Medulla oblongata (tissue), 1 donor: ENCODE measurements around the gene FOXN3.
A peak's percentile ranks its signal among the peaks of the same experiment; 100 is the strongest.

Source experiments
- DNase-seq: peaks from one replicate; pipeline ENCODE4 v3.0.0-alpha.2; 2015; ENCODE audit errors: extremely low spot score

FOXN3 gene

DNA sequence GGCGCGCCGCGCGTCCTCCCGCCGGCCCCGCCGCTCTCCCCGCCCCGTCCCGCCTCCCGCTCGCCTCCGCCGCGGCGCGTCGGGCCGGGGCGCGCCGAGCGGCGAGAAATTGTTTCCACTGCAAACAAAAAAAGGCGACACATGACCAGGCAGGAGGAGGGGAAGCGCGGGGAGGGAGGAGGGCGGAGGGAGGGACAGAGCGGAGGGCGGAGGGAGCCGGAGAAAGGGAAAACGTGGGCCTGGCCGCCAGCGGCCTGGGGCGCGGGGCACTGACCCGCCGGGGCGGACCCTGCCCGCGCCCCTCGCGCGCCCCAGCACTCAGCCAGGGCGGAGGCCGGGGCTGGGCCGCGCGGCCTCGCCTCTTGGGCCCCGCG is at the start of gene FOXN3:
Gene FOXN3, minus strand, starts transcription at position 143 of the 374 bp plus-strand sequence. CDS start 4,757 bp downstream, outside the sequence.
- DNase-seq, result peak; percentile 95

DNA sequence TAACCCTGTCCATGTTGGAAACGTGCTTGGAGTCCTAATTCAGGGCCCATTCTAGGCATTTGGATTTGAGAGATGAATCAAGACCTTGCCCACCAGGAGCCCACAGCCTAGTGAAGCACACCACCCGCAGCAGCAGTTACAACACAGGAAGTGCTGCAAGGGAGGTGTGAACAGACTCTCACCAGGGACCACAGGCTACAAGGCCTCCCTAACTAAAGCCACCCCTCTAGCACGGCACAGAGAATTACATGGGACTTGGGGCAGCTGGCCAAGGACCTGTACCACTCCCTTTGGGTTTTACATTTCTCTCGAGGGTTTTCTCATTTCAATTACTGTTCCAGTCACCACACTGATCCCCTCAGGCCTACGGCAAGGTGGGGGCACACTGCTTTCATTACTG is 49.5 kb upstream of the FOXN3 start:
- no peak for DNase-seq

DNA sequence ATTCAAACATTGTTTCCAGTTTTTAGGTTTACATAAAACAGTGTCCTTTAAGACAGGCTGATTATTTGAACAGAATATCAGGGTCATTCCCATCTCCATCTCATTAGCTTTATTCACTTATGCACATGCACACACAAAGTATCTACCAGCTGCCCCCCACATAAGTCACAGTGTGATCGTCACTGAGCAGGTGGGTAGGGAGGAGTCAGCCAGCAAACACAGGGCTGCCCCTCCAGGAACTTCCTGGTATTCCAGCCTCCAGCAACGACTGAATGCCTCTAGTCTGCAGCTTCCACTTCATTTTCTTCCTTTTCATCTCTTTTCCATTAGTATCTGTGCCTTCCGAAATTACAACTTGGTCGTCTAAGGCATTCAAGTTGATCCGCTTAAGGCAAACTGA is 48.8 kb upstream of the FOXN3 start:
- no peak for DNase-seq

- no peak for DNase-seq
Observed at GRCh38 chr14:89461256-89461655, 44.2 kb upstream of the FOXN3 start.

DNA sequence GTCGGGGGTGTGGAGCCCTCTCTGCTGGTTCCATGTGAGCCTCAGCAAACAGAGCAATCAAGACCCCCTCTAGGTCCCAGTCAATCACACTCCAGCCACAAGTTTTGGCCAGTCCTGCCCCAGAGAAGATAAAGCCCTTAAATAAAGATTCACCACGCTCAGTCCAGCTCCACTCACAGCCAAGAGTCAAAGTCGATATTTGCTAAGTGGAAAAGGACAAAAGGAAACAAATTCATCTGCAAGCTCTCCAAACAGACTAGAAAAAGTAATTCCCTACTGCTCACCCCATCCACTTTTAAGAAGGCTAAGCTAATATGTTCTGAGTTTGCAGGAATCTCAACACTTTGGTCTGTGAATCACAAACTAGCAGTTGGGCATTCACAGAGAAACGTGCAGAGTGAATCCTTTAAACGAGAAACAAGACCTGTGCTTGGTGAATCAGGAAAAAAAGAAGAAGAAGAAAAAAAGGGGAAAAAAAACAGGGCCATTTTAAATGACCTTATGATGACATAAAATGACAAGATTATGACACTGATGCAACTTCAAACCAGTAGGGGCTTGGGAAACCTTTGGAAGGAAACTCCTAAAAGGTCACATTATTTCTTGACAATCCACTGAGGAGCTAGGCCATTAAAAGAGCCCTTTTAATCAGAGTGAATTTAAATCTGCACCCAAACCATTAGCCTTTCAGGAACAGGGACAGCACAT is 41.8 kb upstream of the FOXN3 start:
- DNase-seq, result no peak

GRCh38 chr14:89457007-89457406 is 40.0 kb upstream of the FOXN3 start:
- DNase-seq, result no peak

DNA sequence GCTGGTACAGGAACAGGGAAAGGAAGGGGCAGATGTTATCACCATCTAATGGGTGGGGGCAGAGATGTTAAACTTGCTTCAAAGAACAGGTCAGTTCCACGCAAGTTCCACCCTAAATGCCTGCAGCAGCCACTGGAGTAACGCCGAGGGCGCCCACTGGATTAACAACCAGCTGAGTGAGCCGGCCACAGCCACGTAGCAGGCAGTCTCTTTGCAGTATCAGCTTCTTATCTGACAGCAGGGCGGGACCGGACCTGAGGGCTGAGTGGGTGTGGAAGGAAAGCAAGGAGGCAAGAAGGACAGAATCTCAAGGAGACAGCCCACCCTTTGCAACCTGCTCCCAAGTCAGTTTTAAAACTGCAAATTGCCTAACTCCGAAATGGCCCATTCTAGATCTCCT is 38.4 kb upstream of the FOXN3 start:
- DNase-seq, result no peak

- DNase-seq, result no peak
Observed at GRCh38 chr14:89454996-89455395, 38.0 kb upstream of the FOXN3 start.

DNA sequence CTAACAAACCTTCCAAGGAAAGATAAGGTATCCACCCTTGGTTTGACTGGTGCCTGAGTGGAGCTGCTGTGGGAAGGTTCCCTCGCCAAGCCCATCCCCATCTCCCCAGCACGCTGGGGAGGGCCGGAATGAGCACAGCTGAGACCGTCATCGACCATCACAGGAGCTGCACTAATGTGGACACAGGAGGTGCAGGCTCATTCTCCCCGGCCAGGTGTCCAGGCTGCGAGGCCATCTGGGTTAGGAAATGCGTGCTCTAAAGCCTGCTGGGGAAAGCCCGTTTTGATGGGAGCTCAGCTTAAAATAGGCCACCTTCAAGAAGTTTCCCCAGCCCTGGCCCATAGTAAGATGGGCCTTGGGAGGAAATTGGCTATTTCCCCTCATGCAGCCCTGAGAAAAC is 35.2 kb upstream of the FOXN3 start:
- no peak for DNase-seq

DNA sequence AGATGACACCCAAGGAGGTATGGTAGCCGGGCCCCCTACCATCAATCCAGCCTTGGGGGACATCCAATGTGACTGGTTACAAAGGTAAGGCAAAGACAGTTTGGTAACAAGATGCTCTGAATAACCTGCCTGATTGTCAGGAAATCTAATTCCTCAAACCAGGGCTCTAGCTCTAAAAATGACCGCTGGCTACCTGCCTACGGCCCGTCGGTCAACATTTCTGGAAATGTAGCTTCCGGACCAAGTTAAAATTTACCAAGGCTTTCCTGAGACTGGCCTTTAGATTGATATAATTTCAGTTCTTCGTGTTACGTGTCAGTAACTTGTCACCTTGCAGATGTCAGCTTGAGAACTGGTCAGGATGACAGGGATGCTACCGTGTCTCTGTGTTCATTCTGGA is 34.2 kb upstream of the FOXN3 start:
- DNase-seq, result no peak

DNA sequence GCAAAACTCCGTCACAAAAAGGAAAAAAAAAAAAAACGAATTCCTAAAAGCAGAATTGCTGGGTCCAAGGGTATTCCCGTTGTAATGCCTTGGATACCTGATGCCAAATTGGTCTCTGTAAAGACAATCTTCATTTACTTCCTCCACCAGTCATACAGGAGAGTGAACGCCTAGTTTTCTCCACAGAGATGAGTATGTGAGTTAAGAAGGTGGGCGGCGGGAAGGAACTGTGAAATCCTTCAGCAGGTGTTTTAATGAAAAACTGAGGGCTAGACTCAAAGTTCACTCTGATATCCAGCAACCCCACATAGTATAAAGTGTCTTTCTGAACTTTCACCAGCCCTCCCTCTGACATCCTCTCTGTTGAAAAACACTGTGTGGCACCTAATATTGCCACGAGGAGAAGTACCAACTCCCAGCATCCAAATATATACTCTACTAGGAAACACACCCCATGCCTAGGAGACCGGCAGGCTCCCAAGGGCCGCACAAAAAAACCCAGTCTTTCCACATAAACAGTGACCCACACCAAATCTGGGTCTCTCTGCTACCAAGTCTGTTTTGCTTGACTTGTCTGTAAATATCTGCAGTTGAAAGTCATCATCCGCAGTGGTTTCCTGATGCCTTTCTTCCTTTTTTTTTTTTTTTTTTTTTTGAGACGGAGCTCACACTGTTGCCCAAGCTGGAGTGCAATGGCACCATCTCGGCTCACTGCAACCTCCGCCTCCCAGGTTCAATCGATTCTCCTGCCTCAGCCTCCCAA is 30.3 kb upstream of the FOXN3 start:
- DNase-seq, result no peak

DNA sequence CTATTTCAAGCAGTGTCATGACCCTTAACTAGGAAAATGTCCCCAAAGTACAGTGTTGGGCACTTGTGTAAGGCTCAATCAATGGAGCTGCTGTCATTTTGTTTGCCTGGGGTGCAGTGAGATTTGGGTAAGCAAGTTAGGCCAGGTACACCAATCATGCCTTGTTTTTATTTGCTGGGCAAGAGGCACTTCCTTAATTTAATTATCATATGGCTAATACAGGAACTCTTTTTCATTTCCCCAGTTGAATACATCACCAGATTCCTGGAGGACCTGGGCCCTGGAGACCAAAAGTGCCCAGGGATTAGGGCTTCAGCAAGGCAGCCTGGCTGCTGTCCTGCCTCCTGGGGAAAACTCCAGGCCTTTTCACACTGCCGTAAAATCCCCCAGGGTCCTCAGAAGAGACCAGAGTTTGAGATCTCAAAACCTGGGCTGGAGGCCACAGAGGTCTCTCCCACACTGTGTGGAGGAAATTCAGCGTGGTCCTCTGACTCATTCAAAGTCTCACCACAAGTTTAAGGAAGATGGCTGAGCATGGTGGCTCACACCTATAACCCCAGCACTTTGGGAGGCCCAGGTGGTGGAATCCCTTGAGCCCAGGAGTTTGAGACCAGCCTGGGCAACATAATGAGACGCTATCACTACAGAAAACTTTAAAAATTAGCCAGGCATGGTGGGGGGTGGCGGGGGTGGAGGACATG is 28.4 kb upstream of the FOXN3 start:
- DNase-seq, result no peak

- no peak for DNase-seq
Observed at GRCh38 chr14:89444516-89445125, 27.6 kb upstream of the FOXN3 start.

DNA sequence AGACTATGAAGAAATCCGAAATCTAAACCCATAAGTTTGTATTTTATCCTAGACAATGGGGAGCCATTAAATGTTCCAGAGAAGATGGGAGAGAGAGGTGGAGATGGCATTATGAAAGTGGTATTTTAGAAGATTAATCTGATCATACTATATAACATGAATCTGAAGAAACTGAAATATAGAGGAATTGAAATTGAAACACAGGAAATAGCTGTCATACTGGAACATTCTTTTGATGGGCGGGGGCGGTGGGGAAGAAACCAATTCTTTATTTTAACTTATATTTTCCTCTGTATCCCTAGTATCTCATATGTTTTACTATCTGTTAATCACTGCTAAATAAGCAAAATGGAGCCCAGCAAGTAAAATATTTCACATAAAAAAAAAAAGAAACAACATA is 27.0 kb upstream of the FOXN3 start:
- DNase-seq, result no peak

DNA sequence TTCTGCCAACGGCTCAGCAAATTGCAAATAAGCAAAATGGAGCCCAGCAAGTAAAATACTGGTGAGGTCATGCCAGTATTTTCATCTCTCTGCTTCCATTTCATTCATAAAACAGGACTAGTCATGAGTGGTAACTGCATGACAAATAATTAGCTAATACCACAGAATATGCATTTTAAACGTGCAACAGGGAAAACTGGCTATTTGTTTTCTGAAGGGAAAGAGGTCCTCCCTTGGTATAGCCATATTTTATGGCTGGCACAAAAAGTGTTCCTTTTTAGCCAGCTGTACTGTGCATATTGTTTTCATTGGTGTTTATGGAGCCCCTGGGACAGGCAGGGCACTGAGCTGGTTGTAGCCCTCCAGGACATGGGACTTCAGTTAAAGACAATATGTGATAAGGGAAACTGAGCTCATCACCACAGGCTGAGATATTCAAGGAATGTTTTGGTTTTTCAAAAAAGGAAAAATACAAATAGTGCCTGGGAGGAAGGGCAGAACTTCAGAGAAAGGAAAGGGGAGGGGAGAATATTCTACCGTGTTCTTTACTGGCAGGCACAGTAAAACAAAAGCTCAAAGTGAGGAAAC is 26.1 kb upstream of the FOXN3 start:
- no peak for DNase-seq

GRCh38 chr14:89442280-89442679 is 25.2 kb upstream of the FOXN3 start:
- DNase-seq, result no peak

DNA sequence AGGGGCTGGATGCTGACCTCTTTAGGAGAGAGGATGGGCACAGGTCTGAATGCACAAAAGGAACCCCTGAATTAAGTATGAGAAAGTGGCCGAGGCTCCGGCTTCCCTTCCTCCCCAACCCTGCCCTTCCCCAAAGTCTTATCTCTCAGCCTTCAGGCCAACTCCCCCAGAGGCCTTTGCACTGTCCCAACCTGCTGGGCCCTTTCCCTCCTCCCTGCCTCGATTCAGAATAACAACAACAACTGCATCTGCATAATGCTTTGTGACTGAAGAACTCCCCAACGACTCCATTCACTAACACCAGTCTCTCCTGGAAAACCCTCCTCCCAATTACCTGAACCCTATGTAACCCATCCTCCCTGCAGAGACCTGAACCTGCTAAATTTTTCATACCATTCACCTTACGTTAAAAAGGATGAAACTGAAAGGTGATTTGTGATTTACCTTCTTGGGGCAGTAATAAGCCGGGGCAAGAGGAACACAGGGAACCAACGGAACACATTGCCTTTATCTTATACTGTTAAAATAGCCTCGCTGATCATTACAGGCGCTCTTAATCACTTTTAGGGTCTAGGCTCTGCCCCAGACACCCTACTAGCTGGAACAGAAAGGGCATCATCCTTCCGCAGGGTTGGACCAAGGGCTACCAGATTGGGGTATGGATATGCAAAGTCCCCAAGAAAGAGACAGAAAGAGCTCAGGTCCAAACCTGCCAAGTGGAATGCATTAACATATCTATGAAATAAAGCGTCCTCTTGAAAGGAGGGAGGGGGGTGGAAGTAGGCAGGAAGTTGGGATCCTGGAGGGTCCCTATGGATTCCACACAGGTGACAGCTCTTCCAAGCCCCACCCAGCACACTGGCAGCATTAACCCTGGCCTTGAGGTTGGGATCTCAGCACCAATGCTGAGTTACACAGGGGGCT is 24.2 kb upstream of the FOXN3 start:
- DNase-seq, result no peak

- DNase-seq, result no peak
Observed at GRCh38 chr14:89435892-89436656, 19.0 kb upstream of the FOXN3 start.

GRCh38 chr14:89435492-89435891 is 18.5 kb upstream of the FOXN3 start:
- no peak for DNase-seq

GRCh38 chr14:89432226-89432625 is 15.2 kb upstream of the FOXN3 start:
- no peak for DNase-seq
